ENCODE results near the gene ORC5. TPM values are rescaled to one million over a fixed set of nuclear protein-coding genes. Genes with fewer than 3 reads are reported as not detected.

Gene ORC5
- total RNA-seq, 1 experiment from 2014 or later = 25.9 TPM

DNA sequence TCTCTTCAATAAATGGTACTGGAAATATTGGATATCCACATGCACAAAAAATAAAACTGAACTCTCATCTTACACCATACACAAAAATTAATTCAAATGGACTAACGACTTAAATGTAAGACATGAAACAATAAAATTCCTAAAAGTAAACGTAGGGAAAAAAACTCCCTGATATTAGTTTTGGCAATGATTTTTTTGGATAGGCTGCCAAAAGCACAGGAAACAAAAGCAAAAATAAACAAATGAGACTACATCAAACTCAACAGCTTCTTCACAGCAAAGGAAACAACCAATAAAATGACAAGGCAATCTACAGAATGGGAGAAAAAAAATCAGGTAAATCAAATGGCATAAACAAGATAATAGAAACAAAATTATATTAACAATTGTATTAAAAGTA, 65.7 kb downstream of the ORC5 start:
- no peak overlapping the region for H4K5ac ChIP-seq (ENCODE audit: insufficient read length, low read depth, low read length)
- no peaks in the 10 kb centered on the region for H3K4me1 ChIP-seq (ENCODE audit: insufficient read depth, low read length)
- no peak overlapping the region for H3K4me2 ChIP-seq (ENCODE audit: insufficient read depth, insufficient read length, low read length)
- no peak overlapping the region for H2BK120ac ChIP-seq (ENCODE audit: low read depth, low read length, poor library complexity, severe bottlenecking)
- Mint-ChIP-seq H3K4me1 (0 out of 4 replicates have a peak, but pooled peaks cover 0 to 5% of the 10 kb centered on the region in 2 experiments), H3K27me3 (ENCODE audit: low read depth) (no peaks in the 10 kb centered on the region), H3K9me3 (no peaks in the 10 kb centered on the region), H3K27ac (no peak overlapping the region; a peak in 1 of 7 replicates), H3K36me3 (ENCODE audit: insufficient read depth in 1 of 3, low read depth in 3 of 3) (no peaks in the 10 kb centered on the region; a peak in 2 of 7 replicates), H3K4me3 (no peak overlapping the region)
- no peak overlapping the region for H3K18ac ChIP-seq (ENCODE audit: insufficient read length, low read depth, low read length)
- no peak for TF ChIP-seq CTCF (conservative IDR thresholded peaks at IDR 0.05)
- no peaks in the 10 kb centered on the region for H3K79me1 ChIP-seq (ENCODE audit: insufficient read depth, low read depth, low read length, poor library complexity, severe bottlenecking)
- H2BK15ac ChIP-seq (ENCODE audit: low read depth, low read length) = no peak overlapping the region
- H3K27ac ChIP-seq (ENCODE audit: insufficient read length, low read depth, low read length) = no peak overlapping the region
- no peak overlapping the region for H3T11ph ChIP-seq (ENCODE audit: low read length)
- H3K23me2 ChIP-seq (ENCODE audit: insufficient read length, low read depth, low read length, poor library complexity, severe bottlenecking) = no peaks in the 10 kb centered on the region
- H2BK12ac ChIP-seq (ENCODE audit: insufficient read length, low read depth, low read length) = no peak overlapping the region
- H4K91ac ChIP-seq (ENCODE audit: insufficient read length, low read depth, low read length) = no peak overlapping the region
- no peak overlapping the region for H2AK5ac ChIP-seq (ENCODE audit: insufficient read length, low read length)
- no peaks in the 10 kb centered on the region for H3K79me2 ChIP-seq (ENCODE audit: insufficient read depth, low read length)
- no peak overlapping the region for H2AFZ ChIP-seq (ENCODE audit: low read length)
- no peaks in the 10 kb centered on the region for H4K20me1 ChIP-seq (ENCODE audit: control insufficient read depth, insufficient read depth, insufficient read length)
- no peaks in the 10 kb centered on the region for H3K27me3 ChIP-seq (ENCODE audit: insufficient read depth, low read length)
- H2BK20ac ChIP-seq (ENCODE audit: low read depth, low read length, poor library complexity, severe bottlenecking) = no peak overlapping the region
- no peak overlapping the region for H3K4ac ChIP-seq (ENCODE audit: low read depth, low read length)
- H3K9ac ChIP-seq (ENCODE audit: extremely low read depth, insufficient read length, low read length) = no peak overlapping the region
- no CpG with 5 or more reads among the region's 2 CpGs for WGBS (ENCODE audit: extremely low coverage, insufficient read length, low lambda C conversion rate)
- no peaks in the 10 kb centered on the region for H3K9me3 ChIP-seq (ENCODE audit: control insufficient read depth, low read depth, low read length)
- H2BK5ac ChIP-seq (ENCODE audit: insufficient read length, low read length) = no peak overlapping the region
- DNase-seq = no peak
- no peak overlapping the region for H3K14ac ChIP-seq (ENCODE audit: insufficient read depth, low read length)
- H3K56ac ChIP-seq (ENCODE audit: insufficient read length, low read depth, low read length) = no peak overlapping the region
- no peak overlapping the region for H3K23ac ChIP-seq (ENCODE audit: insufficient read length, low read depth, low read length)
- H4K8ac ChIP-seq (replicated peaks; ENCODE audit: insufficient read length, low read depth, low read length) = no peak overlapping the region
